Stimulated activated CD4-positive, alpha-beta T cell treated with anti-CD3 and anti-CD28 coated beads, Interleukin-12 subunit alpha, Interleukin-12 subunit beta, amount 100 ng/mL, for 4 hours (primary cell): ENCODE results near the gene MB21D2.

Experiments
- DNase-seq: peaks from one replicate; pipeline ENCODE4 v3.0.0-alpha.2; 2020

MB21D2 gene

GRCh38 chr3:192830291-192831110 lies 87.2 kb downstream of the MB21D2 start:
- no peak for DNase-seq

- DNase-seq, result no peak
Measured at GRCh38 chr3:192827863-192828594, 89.6 kb downstream of the MB21D2 start.

GRCh38 chr3:192827208-192827607 lies 90.4 kb downstream of the MB21D2 start:
- no peak for DNase-seq

DNA sequence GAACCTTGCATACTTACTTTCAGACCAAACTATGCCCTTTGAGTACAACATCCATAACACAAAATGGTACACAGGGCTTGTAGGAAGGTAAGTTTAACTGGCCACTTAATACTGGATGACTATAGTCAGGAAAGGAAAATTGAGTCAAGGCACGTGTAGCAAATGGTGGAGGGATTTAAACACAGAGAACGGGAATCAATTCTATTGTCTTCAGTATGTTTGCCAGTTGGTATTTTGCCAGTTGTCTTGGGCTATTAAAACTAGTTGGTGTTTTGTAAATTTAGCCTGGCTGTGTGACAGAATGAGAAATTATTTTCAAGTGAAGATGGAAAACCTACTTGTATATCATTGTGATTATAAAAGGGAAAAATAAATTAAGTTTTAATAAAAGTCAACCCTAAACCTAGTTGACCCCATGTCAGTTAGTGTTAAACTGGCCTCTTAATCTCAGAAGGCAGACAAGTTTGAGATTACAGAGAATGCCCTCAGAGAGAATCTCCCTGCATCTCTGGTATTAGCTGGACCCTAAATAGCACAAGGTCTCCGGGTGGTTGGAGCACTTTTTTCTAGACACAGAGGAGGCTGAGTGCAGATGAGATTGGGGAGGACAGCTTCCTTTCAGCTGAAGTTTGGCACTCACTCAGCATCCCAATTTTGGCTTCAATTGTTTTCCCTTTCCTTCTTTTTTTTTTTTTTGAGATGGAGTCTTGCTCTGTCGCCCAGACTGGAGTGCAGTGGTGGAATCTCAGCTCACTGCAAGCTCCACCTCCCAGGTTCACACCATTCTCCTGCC lies 91.2 kb downstream of the MB21D2 start:
- DNase-seq, result no peak

GRCh38 chr3:192825657-192826200 lies 91.9 kb downstream of the MB21D2 start:
- no peak for DNase-seq

DNA sequence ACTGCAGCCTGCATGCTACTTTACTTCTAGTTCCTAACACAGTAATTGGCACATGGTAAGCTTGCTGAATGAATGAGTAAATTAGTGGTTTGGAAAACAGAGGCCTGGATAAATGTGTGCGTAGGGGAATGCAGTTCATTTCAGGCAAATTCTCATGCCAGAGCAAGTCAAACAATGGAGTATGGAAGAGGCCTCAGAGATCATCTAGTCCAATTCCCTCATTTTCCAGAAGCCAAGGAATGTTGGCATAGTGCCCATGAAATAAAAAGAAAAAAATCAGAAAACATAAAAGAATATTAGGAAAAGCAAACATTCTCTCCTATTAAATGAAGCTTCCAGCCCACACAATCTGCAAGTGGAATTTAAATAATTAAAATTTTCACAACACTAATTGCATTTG lies 92.4 kb downstream of the MB21D2 start:
- DNase-seq, result no peak

GRCh38 chr3:192824313-192824712 lies 93.3 kb downstream of the MB21D2 start:
- DNase-seq, result no peak

DNA sequence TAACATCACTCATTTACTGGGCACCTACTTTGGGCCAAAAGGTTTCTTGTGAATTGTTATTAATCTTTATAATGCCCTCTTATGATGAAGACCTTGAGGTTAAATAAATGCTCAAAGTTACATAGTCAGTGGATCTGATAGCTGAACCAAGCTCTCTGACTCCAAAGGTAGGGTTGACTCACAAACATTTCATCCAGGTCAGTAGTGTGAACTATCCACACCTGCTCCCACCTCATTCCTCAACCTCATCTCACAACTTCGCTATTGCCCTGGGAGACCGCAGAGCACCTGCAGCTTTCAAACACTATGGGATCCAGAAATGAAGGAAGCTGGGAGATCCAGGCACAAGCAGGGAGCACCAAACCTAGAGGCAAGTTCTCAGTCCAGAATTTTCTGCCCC lies 96.5 kb downstream of the MB21D2 start:
- no peak for DNase-seq

GRCh38 chr3:192820161-192820560 lies 97.5 kb downstream of the MB21D2 start:
- DNase-seq, result no peak

DNA sequence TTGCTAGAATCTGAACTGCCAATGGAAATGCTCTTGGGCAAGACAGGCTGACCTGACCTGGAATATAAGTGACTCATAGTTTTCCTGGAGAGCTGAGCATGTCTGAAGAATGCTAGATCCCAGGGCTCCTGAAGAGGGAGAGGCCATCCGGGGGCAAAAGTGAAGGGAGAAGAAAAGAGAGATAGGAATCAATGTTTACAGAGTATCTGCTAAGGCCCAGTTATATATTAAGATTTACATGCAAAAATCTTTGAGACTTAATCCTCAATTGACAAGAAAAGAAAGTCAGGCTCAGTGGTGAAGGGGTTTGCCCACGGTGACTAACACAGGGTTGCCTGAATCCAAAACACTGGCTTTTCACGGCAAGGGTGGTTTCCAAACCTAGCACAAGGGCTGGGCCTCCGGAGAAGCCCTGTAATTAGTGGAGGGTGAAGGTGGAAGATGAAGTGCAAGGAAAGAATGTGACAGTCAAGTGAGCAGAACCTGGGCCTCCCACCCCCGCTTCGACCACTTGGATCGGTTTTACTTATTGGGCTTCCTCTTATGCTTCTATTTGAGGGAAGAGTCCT lies 98.6 kb downstream of the MB21D2 start:
- peak; percentile 20 for DNase-seq

DNA sequence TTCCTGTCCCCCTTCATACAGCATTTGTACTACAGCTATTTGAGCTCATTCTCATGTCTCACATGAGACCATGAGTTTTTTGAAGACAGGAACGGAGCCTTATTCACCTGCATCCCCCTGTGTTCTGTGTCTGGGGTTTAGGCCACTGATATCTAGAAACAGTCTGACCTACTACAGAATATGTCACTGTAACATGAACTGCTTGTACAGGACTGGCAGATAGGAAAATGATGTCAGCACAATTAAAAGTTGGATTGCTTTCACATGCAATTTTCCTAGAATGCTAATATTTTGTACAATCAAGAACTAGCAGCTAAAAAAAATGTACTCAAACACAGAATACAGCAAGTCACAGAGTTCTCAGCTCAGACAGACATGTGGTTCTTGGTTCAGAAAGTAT lies 99.5 kb downstream of the MB21D2 start:
- no peak for DNase-seq

- no peak for DNase-seq
Measured at GRCh38 chr3:192817506-192817905, 100.2 kb downstream of the MB21D2 start.

GRCh38 chr3:192817053-192817452 lies 100.6 kb downstream of the MB21D2 start:
- DNase-seq, result no peak

GRCh38 chr3:192816351-192816750 lies 101.3 kb downstream of the MB21D2 start:
- DNase-seq, result no peak

DNA sequence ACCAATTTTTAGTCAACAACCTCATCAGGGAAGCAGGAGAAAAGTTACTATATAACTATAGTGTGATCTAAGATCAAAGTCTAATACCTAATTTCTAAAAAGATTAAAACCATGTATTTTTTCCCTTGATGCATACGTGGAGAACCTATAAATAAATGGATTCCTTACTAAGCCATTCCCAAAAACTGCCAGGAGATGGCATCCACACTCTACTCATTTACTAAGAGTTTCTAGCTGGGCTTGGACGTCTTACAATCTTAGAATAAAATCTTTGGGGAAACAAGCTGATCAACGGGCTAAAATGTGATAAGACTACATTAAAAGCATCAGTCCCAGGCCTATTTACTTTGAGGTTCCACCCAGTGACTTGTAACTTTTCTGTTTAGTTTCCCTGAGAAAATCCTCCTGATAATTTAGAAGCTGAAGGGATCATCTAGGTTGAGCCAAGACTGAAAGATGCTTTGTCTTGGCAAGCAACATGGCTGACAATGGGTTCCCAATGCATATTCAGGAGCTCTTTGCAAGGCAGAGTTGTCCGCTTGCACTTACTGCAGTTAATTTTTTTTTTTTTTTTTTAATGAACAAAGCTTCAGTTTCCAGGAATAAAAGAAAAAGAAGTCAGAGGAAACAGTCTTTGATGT lies 104.8 kb downstream of the MB21D2 start:
- no peak for DNase-seq

GRCh38 chr3:192805711-192806110 lies 111.9 kb downstream of the MB21D2 start:
- no peak for DNase-seq

GRCh38 chr3:192804502-192804901 lies 113.2 kb downstream of the MB21D2 start:
- DNase-seq, result no peak

DNA sequence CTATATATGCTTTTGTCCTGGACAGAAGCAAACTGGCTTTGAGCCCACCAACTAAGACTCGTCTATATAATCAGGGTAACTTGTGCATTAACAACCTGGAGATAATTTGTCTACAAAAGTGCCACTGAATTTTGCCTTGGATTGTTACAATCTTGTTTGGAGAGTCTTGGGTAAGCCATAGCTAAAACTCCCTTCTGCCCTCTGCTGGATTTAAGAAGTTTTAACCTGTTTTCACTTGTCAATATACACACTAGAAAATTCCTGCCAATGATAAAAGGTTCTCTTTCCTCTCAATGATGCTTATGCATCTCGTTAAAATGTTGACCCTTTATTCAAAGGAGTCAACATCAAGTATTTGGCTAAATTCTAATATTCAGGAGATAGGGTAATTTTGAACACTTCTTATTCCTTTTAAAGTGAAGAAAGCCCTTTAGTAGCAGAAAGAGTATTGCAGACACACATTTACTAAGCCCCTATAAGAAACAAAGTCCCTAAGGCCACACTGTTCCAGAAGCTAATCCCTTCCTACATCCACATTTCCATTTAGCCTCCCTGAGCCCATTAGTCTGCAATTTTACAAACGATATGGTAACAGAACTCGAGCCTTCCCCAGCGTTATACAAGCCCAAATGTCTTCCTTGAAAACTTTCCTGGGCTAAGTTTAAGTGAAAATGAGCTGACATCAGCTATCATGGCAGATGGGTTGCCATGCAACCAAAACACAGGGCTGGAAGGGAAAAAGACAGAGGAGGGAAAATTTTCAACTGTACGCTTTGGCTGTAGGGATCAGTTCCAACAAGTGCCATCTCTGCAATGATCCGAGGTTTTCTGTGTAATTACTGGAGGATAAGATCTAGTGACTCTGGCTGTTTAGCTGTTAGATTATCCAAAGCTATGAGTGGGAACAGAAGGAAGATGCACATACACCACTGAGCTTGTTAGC lies 114.4 kb downstream of the MB21D2 start:
- no peak for DNase-seq

DNA sequence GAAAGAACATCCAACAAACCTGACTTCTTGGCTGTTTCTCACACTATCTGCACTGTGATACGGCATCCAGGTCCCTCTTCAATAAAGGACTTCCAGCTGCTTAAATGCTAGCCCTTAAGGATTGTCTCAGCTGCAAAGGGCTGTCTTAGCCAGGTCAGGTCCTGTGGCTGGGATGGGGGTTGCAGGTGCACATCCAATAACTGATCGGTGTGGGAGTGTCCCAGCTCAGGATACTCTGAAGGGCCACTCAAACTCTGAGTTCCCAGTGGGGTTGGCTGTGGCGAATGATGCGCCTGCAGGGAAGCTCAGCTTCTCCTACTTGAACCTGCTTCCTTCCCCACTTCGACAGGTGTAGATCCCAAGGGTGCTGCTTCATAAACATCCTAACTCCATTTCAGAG lies 115.7 kb downstream of the MB21D2 start:
- no peak for DNase-seq

GRCh38 chr3:192799721-192800120 lies 117.9 kb downstream of the MB21D2 start:
- DNase-seq, result no peak

- DNase-seq, result no peak
Measured at GRCh38 chr3:192795021-192795420, 122.6 kb downstream of the MB21D2 start.
